ENCODE results near the gene ZNF724. TPM values are rescaled to one million over a fixed set of nuclear protein-coding genes. Genes with fewer than 3 reads are reported as not detected.

The ZNF724 gene
- total and polyA plus RNA-seq, 2 of the 4 experiments (the other 2 are of a cell fraction) = 1.8 to 20.1 TPM

- no peak overlapping the region for H2BK20ac ChIP-seq (ENCODE audit: low read depth, low read length)
- DNase-seq (no peak), ATAC-seq (ENCODE audit: low read depth) (no peak)
- no peak overlapping the region for H4K5ac ChIP-seq (ENCODE audit: low read depth, low read length)
- H3K23ac ChIP-seq (ENCODE audit: low read depth, low read length) = no peak overlapping the region
- intact Hi-C loops (cut with micrococcal nuclease) = loop anchor here (10.0 kb wide), 1 partner anchor 141 kb away; the partner anchor contains the start of gene ZNF730
- no peak overlapping the region for H2AK9ac ChIP-seq (replicated peaks; ENCODE audit: low read depth, low read length, poor library complexity)
- dilution Hi-C loops (cut with HindIII; ENCODE audit: low sequenced_read_pairs, unreplicated experiment) = no loop called here
- no peak overlapping the region for H2BK15ac ChIP-seq (ENCODE audit: low read depth, low read length)
- no peak overlapping the region for H4K8ac ChIP-seq (ENCODE audit: low read depth in 2 of 2, low read length in 2 of 2)
- TF ChIP-seq FOS (IDR thresholded peaks at IDR 0.05; ENCODE audit: low read depth, low read length) (no peak), CEBPB (IDR thresholded peaks at IDR 0.05; ENCODE audit: low read depth, low read length) (no peak), POLR2A (IDR thresholded peaks at IDR 0.05; ENCODE audit: low read depth, low read length) (no peak), MAFK (IDR thresholded peaks at IDR 0.05; ENCODE audit: low read depth, low read length) (no peak), CHD1 (IDR thresholded peaks at IDR 0.05; ENCODE audit: low read depth, low read length) (no peak), RAD21 (IDR thresholded peaks at IDR 0.05; ENCODE audit: low read length) (no peak), USF2 (IDR thresholded peaks at IDR 0.05; ENCODE audit: low read depth, low read length) (no peak), MAZ (IDR thresholded peaks at IDR 0.05; ENCODE audit: borderline replicate concordance, low read depth, low read length) (no peak), ELK1 (IDR thresholded peaks at IDR 0.05; ENCODE audit: borderline replicate concordance, low read depth, low read length) (no peak), CTCF (conservative IDR thresholded peaks at IDR 0.05; ENCODE audit: low read depth, low read length) (no peak), RFX5 (IDR thresholded peaks at IDR 0.05; ENCODE audit: low read depth, low read length) (no peak), MXI1 (IDR thresholded peaks at IDR 0.05; ENCODE audit: borderline replicate concordance, low read depth, low read length) (no peak), NFE2L2 (IDR thresholded peaks at IDR 0.05; ENCODE audit: low read depth, low read length) (no peak), RCOR1 (IDR thresholded peaks at IDR 0.05; ENCODE audit: insufficient replicate concordance, low read length) (no peak), SMC3 (IDR thresholded peaks at IDR 0.05; ENCODE audit: low read depth, low read length) (no peak), BHLHE40 (IDR thresholded peaks at IDR 0.05; ENCODE audit: low read depth, low read length) (no peak)
- WGBS, 2 experiments (ENCODE audit: extremely low coverage in 2 of 2, insufficient read length in 1 of 2) = 100% methylated on average over 3 of the region's 4 CpGs; no CpG with 5 or more reads in 1 of the 2 experiments
- no peaks in the 10 kb centered on the region for H3K9me3 ChIP-seq (ENCODE audit: control insufficient read depth, insufficient read depth, low read length)
- H3K27me3 ChIP-seq (ENCODE audit: control insufficient read depth, insufficient read depth, low read length) = no peaks in the 10 kb centered on the region
- H3K18ac ChIP-seq (ENCODE audit: low read depth, low read length) = no peak overlapping the region
- H3K4me2 ChIP-seq (ENCODE audit: low read depth, low read length) = no peak overlapping the region
- no TSS peak for BruUV-seq (replicated peaks)
- H3K9me1 ChIP-seq (ENCODE audit: insufficient read depth, low read length) = no peaks in the 10 kb centered on the region
- H2BK5ac ChIP-seq (ENCODE audit: low read depth, low read length, poor library complexity, severe bottlenecking) = no peak overlapping the region
- H3K27ac ChIP-seq (ENCODE audit: insufficient read depth, low read length) = no peak overlapping the region
- no peak overlapping the region for H2AK5ac ChIP-seq (ENCODE audit: low read depth, low read length)
- in situ Hi-C loops (cut with MboI; ENCODE audit: low sequenced_read_pairs) = loop anchor here (25.0 kb wide), 1 partner anchor 782 kb away; no protein-coding TSS in a partner anchor
- no peaks in the 10 kb centered on the region for H3K4me1 ChIP-seq (ENCODE audit: control insufficient read depth, insufficient read depth, low read length)
- no peak overlapping the region for H3K4ac ChIP-seq (ENCODE audit: low read depth, low read length)
- H3K79me1 ChIP-seq (ENCODE audit: low read depth in 1 of 2, low read length in 2 of 2) = no peaks in the 10 kb centered on the region
- ChIA-PET CTCF (no interaction called here), POLR2A (ENCODE audit: unreplicated experiment) (no interaction called here)
- H4K20me1 ChIP-seq (ENCODE audit: insufficient read depth, low read length) = no peaks in the 10 kb centered on the region
- H3K36me3 ChIP-seq (ENCODE audit: control insufficient read depth, insufficient read depth, low read length) = peaks cover 15% of the 10 kb centered on the region
- H3K14ac ChIP-seq (replicated peaks; ENCODE audit: low read depth, low read length) = no peak overlapping the region
- H3K9ac ChIP-seq (ENCODE audit: low read depth, low read length) = no peak overlapping the region
- no peak overlapping the region for H2BK120ac ChIP-seq (ENCODE audit: low read depth, low read length)
- H3K56ac ChIP-seq (ENCODE audit: extremely low read depth, insufficient read depth, low read length) = no peak overlapping the region
- no peak overlapping the region for H3K4me3 ChIP-seq (ENCODE audit: insufficient read depth, low read depth, low read length)
- H4K91ac ChIP-seq (ENCODE audit: insufficient read depth, low read depth, low read length) = no peak overlapping the region
- H2AFZ ChIP-seq (replicated peaks; ENCODE audit: low read length, poor library complexity) = no peak overlapping the region
Measured at GRCh38 chr19:23255700-23256099, 5.5 kb upstream of the ZNF724 start.

All from IMR-90 (cell line).